ENCODE results near the gene RNF8. TPM values are rescaled to one million over a fixed set of nuclear protein-coding genes. Genes with fewer than 3 reads are reported as not detected.

The RNF8 gene
- total and polyA plus RNA-seq, 9 of the 15 experiments (the other 6 are each of a cell fraction or from before 2014, with no cell fraction given): 10.6 to 47.0 (median 37.5) TPM

DNA sequence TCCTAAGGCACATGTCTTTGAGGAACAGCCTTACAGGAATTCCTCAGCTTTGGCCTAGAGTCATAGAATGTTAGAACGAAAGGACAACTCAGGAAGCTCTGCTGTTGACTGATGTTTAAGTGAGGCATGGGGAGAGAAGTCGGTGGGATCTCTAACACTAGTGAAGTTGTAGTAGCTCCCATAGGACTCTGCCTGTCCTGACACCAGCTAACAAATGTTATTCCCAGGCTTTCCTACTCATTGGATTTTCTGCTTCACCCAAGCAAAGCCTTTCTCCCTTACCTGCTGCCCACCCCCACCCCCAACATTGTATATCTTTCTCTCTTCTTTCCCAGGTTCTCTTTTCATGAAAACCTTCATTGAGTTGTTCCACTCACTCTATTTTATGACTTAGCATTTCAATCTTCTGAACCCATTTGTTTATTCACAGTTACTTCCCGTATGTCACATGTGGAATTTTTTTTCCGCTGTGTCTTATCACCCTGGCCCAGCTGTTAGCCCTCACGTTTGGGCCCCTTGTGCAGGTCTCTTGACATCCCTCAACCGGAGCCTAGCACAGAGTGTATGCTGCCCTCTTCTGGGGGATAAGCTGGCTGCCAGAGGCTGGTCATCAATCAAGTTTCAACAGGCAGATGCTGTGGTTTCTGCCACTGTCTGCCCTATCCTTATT lies 39.2 kb upstream of the RNF8 start (continued):
- TF ChIP-seq RAD21 (CRISPR knock-in tag; conservative IDR thresholded peaks at IDR 0.05 in 1 of 2, IDR thresholded peaks at IDR 0.05 in 1 of 2): peak; percentile 97
- TF ChIP-seq MCM2 (IDR thresholded peaks at IDR 0.05; ENCODE audit: low read depth): no peak
- 0 out of 2 replicates have a peak, but pooled peaks have one; percentile 74 for TF ChIP-seq ZNF431 (CRISPR knock-in tag; IDR thresholded peaks at IDR 0.05)
- TF ChIP-seq, protein P1, sequence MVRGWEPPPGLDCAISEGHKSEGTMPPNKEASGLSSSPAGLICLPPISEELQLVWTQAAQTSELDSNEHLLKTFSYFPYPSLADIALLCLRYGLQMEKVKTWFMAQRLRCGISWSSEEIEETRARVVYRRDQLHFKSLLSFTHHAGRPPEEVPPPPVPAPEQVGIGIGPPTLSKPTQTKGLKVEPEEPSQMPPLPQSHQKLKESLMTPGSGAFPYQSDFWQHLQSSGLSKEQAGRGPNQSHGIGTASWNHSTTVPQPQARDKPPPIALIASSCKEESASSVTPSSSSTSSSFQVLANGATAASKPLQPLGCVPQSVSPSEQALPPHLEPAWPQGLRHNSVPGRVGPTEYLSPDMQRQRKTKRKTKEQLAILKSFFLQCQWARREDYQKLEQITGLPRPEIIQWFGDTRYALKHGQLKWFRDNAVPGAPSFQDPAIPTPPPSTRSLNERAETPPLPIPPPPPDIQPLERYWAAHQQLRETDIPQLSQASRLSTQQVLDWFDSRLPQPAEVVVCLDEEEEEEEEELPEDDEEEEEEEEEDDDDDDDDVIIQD (CRISPR knock-in tag; IDR thresholded peaks at IDR 0.05): no peak
- no peak for TF ChIP-seq SREBF2 (CRISPR knock-in tag; IDR thresholded peaks at IDR 0.05)
- peak; percentile 36; the same call in 1 of the 2 replicates for TF ChIP-seq PHF21A (IDR thresholded peaks at IDR 0.05; ENCODE audit: borderline replicate concordance, low read depth)
- no peak; a peak in 1 of 4 replicates for TF ChIP-seq SRF (CRISPR knock-in tag; IDR thresholded peaks at IDR 0.05)
- peak; percentile 96 for TF ChIP-seq CC2D1A (IDR thresholded peaks at IDR 0.05)
- TF ChIP-seq ELK1 (CRISPR knock-in tag; IDR thresholded peaks at IDR 0.05): no peak
- no peak; the same call in 1 of the 2 replicates for TF ChIP-seq BCL6 (CRISPR knock-in tag; IDR thresholded peaks at IDR 0.05)
- peak; percentile 98 for TF ChIP-seq POLR2AphosphoS5 (IDR thresholded peaks at IDR 0.05; ENCODE audit: control insufficient read depth, insufficient read depth, low read depth, low read length)
- no peak for TF ChIP-seq SRSF1 (IDR thresholded peaks at IDR 0.05; ENCODE audit: low read depth, low read length)
- TF ChIP-seq, protein P2, sequence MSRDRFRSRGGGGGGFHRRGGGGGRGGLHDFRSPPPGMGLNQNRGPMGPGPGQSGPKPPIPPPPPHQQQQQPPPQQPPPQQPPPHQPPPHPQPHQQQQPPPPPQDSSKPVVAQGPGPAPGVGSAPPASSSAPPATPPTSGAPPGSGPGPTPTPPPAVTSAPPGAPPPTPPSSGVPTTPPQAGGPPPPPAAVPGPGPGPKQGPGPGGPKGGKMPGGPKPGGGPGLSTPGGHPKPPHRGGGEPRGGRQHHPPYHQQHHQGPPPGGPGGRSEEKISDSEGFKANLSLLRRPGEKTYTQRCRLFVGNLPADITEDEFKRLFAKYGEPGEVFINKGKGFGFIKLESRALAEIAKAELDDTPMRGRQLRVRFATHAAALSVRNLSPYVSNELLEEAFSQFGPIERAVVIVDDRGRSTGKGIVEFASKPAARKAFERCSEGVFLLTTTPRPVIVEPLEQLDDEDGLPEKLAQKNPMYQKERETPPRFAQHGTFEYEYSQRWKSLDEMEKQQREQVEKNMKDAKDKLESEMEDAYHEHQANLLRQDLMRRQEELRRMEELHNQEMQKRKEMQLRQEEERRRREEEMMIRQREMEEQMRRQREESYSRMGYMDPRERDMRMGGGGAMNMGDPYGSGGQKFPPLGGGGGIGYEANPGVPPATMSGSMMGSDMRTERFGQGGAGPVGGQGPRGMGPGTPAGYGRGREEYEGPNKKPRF (IDR thresholded peaks at IDR 0.05; ENCODE audit: low read depth, low read length): no peak
- TF ChIP-seq, protein P3, sequence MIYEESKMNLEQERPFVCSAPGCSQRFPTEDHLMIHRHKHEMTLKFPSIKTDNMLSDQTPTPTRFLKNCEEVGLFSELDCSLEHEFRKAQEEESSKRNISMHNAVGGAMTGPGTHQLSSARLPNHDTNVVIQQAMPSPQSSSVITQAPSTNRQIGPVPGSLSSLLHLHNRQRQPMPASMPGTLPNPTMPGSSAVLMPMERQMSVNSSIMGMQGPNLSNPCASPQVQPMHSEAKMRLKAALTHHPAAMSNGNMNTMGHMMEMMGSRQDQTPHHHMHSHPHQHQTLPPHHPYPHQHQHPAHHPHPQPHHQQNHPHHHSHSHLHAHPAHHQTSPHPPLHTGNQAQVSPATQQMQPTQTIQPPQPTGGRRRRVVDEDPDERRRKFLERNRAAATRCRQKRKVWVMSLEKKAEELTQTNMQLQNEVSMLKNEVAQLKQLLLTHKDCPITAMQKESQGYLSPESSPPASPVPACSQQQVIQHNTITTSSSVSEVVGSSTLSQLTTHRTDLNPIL (CRISPR knock-in tag; IDR thresholded peaks at IDR 0.05): no peak
- no peak for TF ChIP-seq ZNF695 (CRISPR knock-in tag; IDR thresholded peaks at IDR 0.05)
- TF ChIP-seq, protein P4, sequence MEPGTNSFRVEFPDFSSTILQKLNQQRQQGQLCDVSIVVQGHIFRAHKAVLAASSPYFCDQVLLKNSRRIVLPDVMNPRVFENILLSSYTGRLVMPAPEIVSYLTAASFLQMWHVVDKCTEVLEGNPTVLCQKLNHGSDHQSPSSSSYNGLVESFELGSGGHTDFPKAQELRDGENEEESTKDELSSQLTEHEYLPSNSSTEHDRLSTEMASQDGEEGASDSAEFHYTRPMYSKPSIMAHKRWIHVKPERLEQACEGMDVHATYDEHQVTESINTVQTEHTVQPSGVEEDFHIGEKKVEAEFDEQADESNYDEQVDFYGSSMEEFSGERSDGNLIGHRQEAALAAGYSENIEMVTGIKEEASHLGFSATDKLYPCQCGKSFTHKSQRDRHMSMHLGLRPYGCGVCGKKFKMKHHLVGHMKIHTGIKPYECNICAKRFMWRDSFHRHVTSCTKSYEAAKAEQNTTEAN (CRISPR knock-in tag; IDR thresholded peaks at IDR 0.05): no peak
- TF ChIP-seq MECOM (CRISPR knock-in tag; IDR thresholded peaks at IDR 0.05): peak; percentile 95
- TF ChIP-seq ZNF398 (CRISPR knock-in tag; IDR thresholded peaks at IDR 0.05): no peak
